GM18867 (cell line): Measurements from ENCODE around the gene CLRN3.

ENCODE experiments used
- ATAC-seq: cut with Tn5 transposase; IDR thresholded peaks from one replicate; pipeline ENCODE4 v1.9.1; 2021; ENCODE audit warnings: mild to moderate bottlenecking, moderate library complexity; ENCODE audit not compliant: unreplicated experiment

Gene CLRN3

GRCh38 chr10:127919418-127920271 lies 26.9 kb upstream of the CLRN3 start:
- no peak for ATAC-seq

- no peak for ATAC-seq
Observed at GRCh38 chr10:127918572-127918971, 25.8 kb upstream of the CLRN3 start.

- no peak for ATAC-seq
Observed at GRCh38 chr10:127916826-127917225, 24.1 kb upstream of the CLRN3 start.

- no peak for ATAC-seq
Observed at GRCh38 chr10:127915324-127915723, 22.6 kb upstream of the CLRN3 start.

- no peak for ATAC-seq
Observed at GRCh38 chr10:127913368-127913759, 20.6 kb upstream of the CLRN3 start.

- ATAC-seq = no peak
Observed at GRCh38 chr10:127912607-127913367, 20.0 kb upstream of the CLRN3 start.

GRCh38 chr10:127911867-127912257 lies 19.1 kb upstream of the CLRN3 start:
- ATAC-seq = no peak

- ATAC-seq = no peak
Observed at GRCh38 chr10:127911218-127911866, 18.6 kb upstream of the CLRN3 start.

GRCh38 chr10:127910464-127910770 lies 17.7 kb upstream of the CLRN3 start:
- no peak for ATAC-seq

GRCh38 chr10:127909716-127910463 lies 17.1 kb upstream of the CLRN3 start:
- no peak for ATAC-seq

GRCh38 chr10:127908959-127909267 lies 16.2 kb upstream of the CLRN3 start:
- ATAC-seq = no peak

- ATAC-seq = no peak
Observed at GRCh38 chr10:127908106-127908958, 15.6 kb upstream of the CLRN3 start.

- ATAC-seq = no peak
Observed at GRCh38 chr10:127907411-127908105, 14.8 kb upstream of the CLRN3 start.

GRCh38 chr10:127906548-127907377 lies 14.0 kb upstream of the CLRN3 start, which contains the start of gene PTPRE:
TSS of gene PTPRE (plus strand) at chr10:127907103. CDS start at chr10:128040882, 133,779 bp downstream.
- peak; percentile 93 for ATAC-seq

GRCh38 chr10:127905848-127906261 lies 13.1 kb upstream of the CLRN3 start:
- no peak for ATAC-seq

- no peak for ATAC-seq
Observed at GRCh38 chr10:127905001-127905847, 12.5 kb upstream of the CLRN3 start.

GRCh38 chr10:127904311-127905000 lies 11.7 kb upstream of the CLRN3 start:
- no peak for ATAC-seq
